IMR-90 (cell line): Measurements from ENCODE around the gene SMG5. TPM values are rescaled to one million over a fixed set of nuclear protein-coding genes. Genes with fewer than 3 reads are reported as not detected.

ENCODE experiments used
- ATAC-seq: fragments of 200-7000 bp; cut with Tn5 transposase; 2 replicates; pipeline ENCODE4 v1.9.1; 2020; ENCODE audit warnings: low read depth, mild to moderate bottlenecking, moderate library complexity
- BruUV-seq: library from RNA; stranded (reverse); fragments of 400-500 nt; replicated peaks from 2 replicates; lab custom pipeline; 2021; lab: Mats Ljungman, UMichigan
- CTCF ChIA-PET: fragments of 300-600 bp; formaldehyde crosslinking; extraction: SDS; loops from one replicate; lab custom pipeline; 2021; ENCODE audit warnings: antibody characterized with exemption; lab: Yijun Ruan, JAX
- POLR2A ChIA-PET: fragments of 300-600 bp; sonication (Branson Sonifier 250); formaldehyde crosslinking; loops from one replicate; lab custom pipeline; 2022; ENCODE audit warnings: antibody characterized with exemption; ENCODE audit not compliant: unreplicated experiment; lab: Charles Lee
- DNase-seq: peaks from one replicate; pipeline ENCODE4 v3.0.0; 2013
- H2AFZ ChIP-seq: replicated peaks from 2 replicates; pipeline ENCODE3; 2013; ENCODE audit warnings: low read length, mild to moderate bottlenecking; ENCODE audit not compliant: poor library complexity
- H2AK5ac ChIP-seq: 2 replicates; pipeline ENCODE4 v1.6.1; 2013; ENCODE audit warnings: low read depth, low read length, inconsistent platforms
- H2AK9ac ChIP-seq: replicated peaks from 2 replicates; pipeline ENCODE3; 2013; ENCODE audit warnings: mild to moderate bottlenecking, low read depth, low read length, moderate library complexity; ENCODE audit not compliant: poor library complexity
- H2BK120ac ChIP-seq: 2 replicates; pipeline ENCODE4 v1.6.1; 2013; ENCODE audit warnings: low read depth, low read length, inconsistent platforms
- H2BK15ac ChIP-seq: 3 replicates; pipeline ENCODE4 v1.6.1; 2013; ENCODE audit warnings: low read depth, low read length, inconsistent platforms
- H2BK20ac ChIP-seq: 2 replicates; pipeline ENCODE4 v1.6.1; 2013; ENCODE audit warnings: low read depth, mild to moderate bottlenecking, inconsistent platforms, low read length, moderate library complexity
- H2BK5ac ChIP-seq: 2 replicates; pipeline ENCODE4 v1.6.1; 2013; ENCODE audit warnings: mild to moderate bottlenecking, low read depth, low read length, inconsistent platforms; ENCODE audit not compliant: poor library complexity, severe bottlenecking
- H3K14ac ChIP-seq: replicated peaks from 2 replicates; pipeline ENCODE4 v1.6.1; 2013; ENCODE audit warnings: low read depth, low read length, inconsistent platforms
- H3K18ac ChIP-seq: 2 replicates; pipeline ENCODE4 v1.6.1; 2013; ENCODE audit warnings: low read depth, low read length, control low read depth
- H3K23ac ChIP-seq: 2 replicates; pipeline ENCODE4 v1.6.1; 2013; ENCODE audit warnings: low read depth, low read length, inconsistent platforms
- H3K27ac ChIP-seq: 2 replicates; pipeline ENCODE4 v1.5.1; 2013; ENCODE audit warnings: mild to moderate bottlenecking, control low read depth, low read length; ENCODE audit not compliant: insufficient read depth
- H3K27me3 ChIP-seq: 2 replicates; pipeline ENCODE4 v1.6.1; 2013; ENCODE audit warnings: low read length; ENCODE audit not compliant: control insufficient read depth, insufficient read depth
- H3K36me3 ChIP-seq: 2 replicates; pipeline ENCODE4 v1.6.1; 2013; ENCODE audit warnings: low read length, mixed read lengths; ENCODE audit not compliant: control insufficient read depth, insufficient read depth
- H3K4ac ChIP-seq: 2 replicates; pipeline ENCODE4 v1.6.1; 2013; ENCODE audit warnings: low read depth, low read length, inconsistent platforms
- H3K4me1 ChIP-seq: 2 replicates; pipeline ENCODE4 v1.6.1; 2013; ENCODE audit warnings: low read length, mixed read lengths; ENCODE audit not compliant: control insufficient read depth, insufficient read depth
- H3K4me2 ChIP-seq: 2 replicates; pipeline ENCODE4 v1.6.1; 2013; ENCODE audit warnings: low read depth, mild to moderate bottlenecking, control low read depth, low read length, moderate library complexity
- H3K4me3 ChIP-seq: 2 replicates; pipeline ENCODE4 v1.5.1; 2013; ENCODE audit warnings: low read depth, mild to moderate bottlenecking, control low read depth, low read length, moderate library complexity; ENCODE audit not compliant: insufficient read depth
- H3K56ac ChIP-seq: 2 replicates; pipeline ENCODE4 v1.6.1; 2013; ENCODE audit warnings: low read length, inconsistent platforms; ENCODE audit not compliant: insufficient read depth; ENCODE audit errors: extremely low read depth
- H3K79me1 ChIP-seq, 2 experiments: 2 replicates each; pipeline ENCODE4 v1.6.1; 2013; ENCODE audit warnings: low read length in 2 of 2, inconsistent platforms in 1 of 2, low read depth in 1 of 2
- H3K9ac ChIP-seq: 2 replicates; pipeline ENCODE4 v1.6.1; 2013; ENCODE audit warnings: low read depth, low read length, control low read depth
- H3K9me1 ChIP-seq: 2 replicates; pipeline ENCODE4 v1.6.1; 2013; ENCODE audit warnings: low read length, inconsistent platforms; ENCODE audit not compliant: insufficient read depth
- H3K9me3 ChIP-seq: 2 replicates; pipeline ENCODE4 v1.6.1; 2013; ENCODE audit warnings: low read length; ENCODE audit not compliant: control insufficient read depth, insufficient read depth
- H4K20me1 ChIP-seq: 2 replicates; pipeline ENCODE4 v1.6.1; 2013; ENCODE audit warnings: low read length, inconsistent platforms; ENCODE audit not compliant: insufficient read depth
- H4K5ac ChIP-seq: 2 replicates; pipeline ENCODE4 v1.6.1; 2013; ENCODE audit warnings: mild to moderate bottlenecking, low read depth, low read length, control low read depth
- H4K8ac ChIP-seq, 2 experiments: 2 replicates each; pipeline ENCODE4 v1.6.1; 2013; ENCODE audit warnings: low read depth in 2 of 2, low read length in 2 of 2, control low read depth in 1 of 2, inconsistent platforms in 1 of 2
- H4K91ac ChIP-seq: 2 replicates; pipeline ENCODE4 v1.6.1; 2013; ENCODE audit warnings: low read depth, low read length, inconsistent platforms; ENCODE audit not compliant: insufficient read depth
- BHLHE40 ChIP-seq: fragments of 150-350 bp; IDR thresholded peaks from 2 replicates; pipeline ENCODE4 v1.6.1; 2016; ENCODE audit warnings: mild to moderate bottlenecking, low read depth, low read length
- CHD1 ChIP-seq: IDR thresholded peaks from 2 replicates; pipeline ENCODE4 v1.6.1; 2012; ENCODE audit warnings: low read depth, low read length, improper control_type of control experiment
- WGBS, 2 experiments: methylation state at CpG; one replicate each; pipeline versions ENCODE4 v1.1.5 to v1.1.7; 2013; ENCODE audit warnings: missing lambda C conversion rate in 2 of 2; ENCODE audit not compliant: insufficient read length in 1 of 2; ENCODE audit errors: extremely low coverage in 2 of 2; 5-methylcytosine and 5-hydroxymethylcytosine counted together
- dilution Hi-C: fragments of 300-500 bp; cut with HindIII; formaldehyde crosslinking; loops from one replicate; pipeline ENCODE4 v1.14.3; 2018; ENCODE audit warnings: low sequenced_read_pairs; ENCODE audit not compliant: unreplicated experiment
- in situ Hi-C: fragments of 300-500 bp; cut with MboI; formaldehyde crosslinking; loops from 3 replicates; pipeline ENCODE4 v1.14.3; 2019; ENCODE audit warnings: low sequenced_read_pairs, inconsistent platforms, mixed read lengths
- intact Hi-C: fragments of 100-400 bp; cut with micrococcal nuclease; formaldehyde crosslinking; loops from 2 replicates; pipeline ENCODE4 v1.10.0; 2022
- polyA plus RNA-seq, 3 experiments: library from polyadenylated mRNA; depleted of rRNA; stranded (reverse); fragments of >200 nt; gene quantifications; 2 replicates each; pipeline ENCODE4 v1.2.3, GENCODE V29; 2012; ENCODE audit warnings: low replicate concordance in 1 of 3
- total RNA-seq: library from RNA; depleted of rRNA; stranded (reverse); fragments of >200 nt; gene quantifications from 2 replicates; pipeline ENCODE4 v1.2.3, GENCODE V29; 2012
- TF ChIP-seq, protein P1 (sequence below): fragments of 150-350 bp; IDR thresholded peaks from 2 replicates; pipeline ENCODE4 v1.6.1; 2016; ENCODE audit warnings: low read depth, mild to moderate bottlenecking, low read length, moderate library complexity, borderline replicate concordance

SMG5 gene
- total and polyA plus RNA-seq, 2 of the 4 experiments (the other 2 are of a cell fraction) = 34.7 to 37.3 TPM

DNA sequence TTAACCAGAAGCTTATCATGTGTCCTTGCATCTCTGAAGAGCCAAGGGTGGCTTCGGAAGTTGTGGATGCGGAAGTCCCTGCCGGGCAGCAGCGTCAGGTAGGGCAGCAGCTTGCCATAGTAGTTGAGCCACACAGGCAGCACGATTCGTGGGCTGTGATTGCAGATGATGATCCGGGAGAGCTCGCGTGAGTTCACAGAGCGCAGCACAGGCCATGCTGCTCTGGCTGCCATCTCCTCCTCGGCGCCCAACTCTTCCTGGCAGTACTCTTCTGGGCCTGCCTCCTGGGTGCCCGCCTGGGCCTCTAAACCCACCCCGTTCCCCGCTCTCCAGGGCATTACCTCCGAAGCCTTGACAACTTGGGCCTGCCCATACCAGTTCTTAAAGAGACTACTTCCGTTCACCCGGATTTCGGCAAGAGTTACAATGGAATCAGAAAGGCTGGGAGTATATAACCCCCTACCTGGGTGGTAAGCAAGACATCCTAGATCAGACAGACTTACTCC is 16.3 kb upstream of the SMG5 start, which contains the start of gene VHLL:
VHLL (minus strand) TSS at position 456 of the 506 bp plus-strand sequence; CDS start at position 338, 118 bp downstream.
- CTCF ChIA-PET = interaction anchor here (1.1 kb wide), 1 partner anchor 17 kb away, joined by 3 read pairs; no protein-coding TSS in a partner anchor

More for the DNA sequence above, 16.3 kb upstream of the SMG5 start, which contains the start of gene VHLL:
- no TSS peak for BruUV-seq
- in situ Hi-C loops (no loop called here), intact Hi-C loops (no loop called here), dilution Hi-C loops (no loop called here)
- WGBS, 2 experiments = 88% methylated on average over 15 of the region's 19 CpGs; no CpG with 5 or more reads in 1 of the 2 experiments
- H3K36me3 ChIP-seq = peaks cover 3% of the 10 kb centered on the region; the same call in 1 of the 2 replicates
- no peaks in the 10 kb centered on the region for H3K9me3 ChIP-seq
- H3K23ac ChIP-seq = no peak within 1 kb of the TSS
- H3K79me1 ChIP-seq = peaks cover 3 to 19% of the 10 kb centered on the region in 2 experiments
- no peak within 1 kb of the TSS for H4K8ac ChIP-seq
- H4K5ac ChIP-seq = no peak within 1 kb of the TSS
- H4K20me1 ChIP-seq = no peaks in the 10 kb centered on the region
- H2BK15ac ChIP-seq = no peak within 1 kb of the TSS
- no peak within 1 kb of the TSS for H4K91ac ChIP-seq
- TF ChIP-seq CHD1 = no peak
- TF ChIP-seq BHLHE40 = no peak
- TF ChIP-seq, protein P1, sequence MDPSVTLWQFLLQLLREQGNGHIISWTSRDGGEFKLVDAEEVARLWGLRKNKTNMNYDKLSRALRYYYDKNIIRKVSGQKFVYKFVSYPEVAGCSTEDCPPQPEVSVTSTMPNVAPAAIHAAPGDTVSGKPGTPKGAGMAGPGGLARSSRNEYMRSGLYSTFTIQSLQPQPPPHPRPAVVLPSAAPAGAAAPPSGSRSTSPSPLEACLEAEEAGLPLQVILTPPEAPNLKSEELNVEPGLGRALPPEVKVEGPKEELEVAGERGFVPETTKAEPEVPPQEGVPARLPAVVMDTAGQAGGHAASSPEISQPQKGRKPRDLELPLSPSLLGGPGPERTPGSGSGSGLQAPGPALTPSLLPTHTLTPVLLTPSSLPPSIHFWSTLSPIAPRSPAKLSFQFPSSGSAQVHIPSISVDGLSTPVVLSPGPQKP = no peak
- POLR2A ChIA-PET = no interaction called here
- no peaks in the 10 kb centered on the region for H3K27me3 ChIP-seq
- no peak within 1 kb of the TSS for H2AFZ ChIP-seq
- H2BK5ac ChIP-seq = no peak within 1 kb of the TSS
- ATAC-seq (no peak), DNase-seq (no peak)
- no peak within 1 kb of the TSS for H3K56ac ChIP-seq
- H3K4me3 ChIP-seq = no peak within 1 kb of the TSS
- H3K14ac ChIP-seq = no peak within 1 kb of the TSS
- H3K27ac ChIP-seq = no peak within 1 kb of the TSS
- no peak within 1 kb of the TSS for H2BK20ac ChIP-seq
- no peak within 1 kb of the TSS for H2BK120ac ChIP-seq
- H3K4ac ChIP-seq = no peak within 1 kb of the TSS
- no peak within 1 kb of the TSS for H3K9ac ChIP-seq
- H3K4me2 ChIP-seq = no peak within 1 kb of the TSS
- no peak within 1 kb of the TSS for H3K18ac ChIP-seq
- no peak within 1 kb of the TSS for H2AK5ac ChIP-seq
- peaks cover 6% of the 10 kb centered on the region; the same call in 1 of the 2 replicates for H3K9me1 ChIP-seq
- H3K4me1 ChIP-seq = no peaks in the 10 kb centered on the region; the same call in 1 of the 2 replicates
- no peak within 1 kb of the TSS for H2AK9ac ChIP-seq
